ENCODE measurements around the gene CTCFL. TPM values are rescaled to one million over a fixed set of nuclear protein-coding genes. Genes with fewer than 3 reads are reported as not detected.

Gene CTCFL
- total and polyA plus RNA-seq, 10 donors: 0.23 to 0.45 (median 0.26) TPM; not detected in 7

GRCh38 chr20:57523782-57524181 lies 1.2 kb downstream of the CTCFL start:
- H3K36me3 ChIP-seq: no peaks in the 10 kb centered on the region
- no peaks in the 10 kb centered on the region for H3K27me3 ChIP-seq (replicated peaks in 1 of 7)
- H3K4me3 ChIP-seq: no peak overlapping the region
- no peaks in the 10 kb centered on the region for H3K9me3 ChIP-seq
- no peak overlapping the region for H3K27ac ChIP-seq
- 89 to 94% (median 91%) methylated on average over 11 of the region's 11 CpGs for WGBS, 5 donors
- H3K4me1 ChIP-seq: no peaks in the 10 kb centered on the region
- intact Hi-C loops (cut with DNase I; ENCODE audit: low total_unique reads): no loop called here
- no peak for TF ChIP-seq POLR2A (IDR thresholded peaks at IDR 0.05)
- TF ChIP-seq POLR2AphosphoS5 (IDR thresholded peaks at IDR 0.05): no peak
- TF ChIP-seq, protein P1, sequence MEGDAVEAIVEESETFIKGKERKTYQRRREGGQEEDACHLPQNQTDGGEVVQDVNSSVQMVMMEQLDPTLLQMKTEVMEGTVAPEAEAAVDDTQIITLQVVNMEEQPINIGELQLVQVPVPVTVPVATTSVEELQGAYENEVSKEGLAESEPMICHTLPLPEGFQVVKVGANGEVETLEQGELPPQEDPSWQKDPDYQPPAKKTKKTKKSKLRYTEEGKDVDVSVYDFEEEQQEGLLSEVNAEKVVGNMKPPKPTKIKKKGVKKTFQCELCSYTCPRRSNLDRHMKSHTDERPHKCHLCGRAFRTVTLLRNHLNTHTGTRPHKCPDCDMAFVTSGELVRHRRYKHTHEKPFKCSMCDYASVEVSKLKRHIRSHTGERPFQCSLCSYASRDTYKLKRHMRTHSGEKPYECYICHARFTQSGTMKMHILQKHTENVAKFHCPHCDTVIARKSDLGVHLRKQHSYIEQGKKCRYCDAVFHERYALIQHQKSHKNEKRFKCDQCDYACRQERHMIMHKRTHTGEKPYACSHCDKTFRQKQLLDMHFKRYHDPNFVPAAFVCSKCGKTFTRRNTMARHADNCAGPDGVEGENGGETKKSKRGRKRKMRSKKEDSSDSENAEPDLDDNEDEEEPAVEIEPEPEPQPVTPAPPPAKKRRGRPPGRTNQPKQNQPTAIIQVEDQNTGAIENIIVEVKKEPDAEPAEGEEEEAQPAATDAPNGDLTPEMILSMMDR (IDR thresholded peaks at IDR 0.05 in 8 of 11, conservative IDR thresholded peaks at IDR 0.05 in 3 of 11): no peak
- no peak for DNase-seq

DNA sequence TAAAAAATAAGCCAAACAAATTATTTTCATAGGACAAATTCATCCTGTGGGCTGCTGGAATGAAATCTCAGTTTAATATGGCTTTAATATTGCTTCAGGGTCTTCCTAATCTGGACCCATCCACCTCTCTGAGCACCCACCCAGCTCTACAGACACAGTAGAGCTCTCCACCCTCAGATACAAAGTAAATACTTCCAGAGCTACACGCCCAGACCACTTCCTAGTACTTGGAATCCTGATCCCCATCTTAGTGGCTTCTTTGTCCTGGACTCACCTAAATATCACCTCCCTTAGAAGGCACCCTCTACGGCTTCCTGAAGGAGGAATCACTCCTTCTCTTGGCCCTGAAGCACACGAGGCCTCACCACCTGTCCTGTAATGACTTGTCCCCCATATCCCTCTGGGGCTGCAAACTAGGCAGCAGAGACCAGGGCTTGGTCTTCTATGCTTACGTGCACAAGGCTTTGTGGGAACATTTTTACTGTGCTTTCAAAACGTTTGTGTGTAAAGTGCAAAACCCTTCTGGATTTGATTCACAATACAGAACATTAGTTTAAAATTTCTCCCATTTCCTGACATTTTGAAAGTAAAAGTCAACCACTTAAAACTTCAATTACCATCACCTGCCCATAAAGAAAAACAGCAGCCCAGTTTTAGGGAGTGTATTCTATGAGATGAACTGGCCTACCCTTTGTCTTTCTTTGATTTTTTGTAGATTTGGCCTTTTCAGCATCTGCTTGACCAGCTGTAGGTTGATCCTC lies 2.4 kb downstream of the CTCFL start:
- Histone ChIP-seq H3K4me3 (no peak overlapping the region), H3K9me3 (no peaks in the 10 kb centered on the region), H3K36me3 (no peaks in the 10 kb centered on the region), H3K27me3 (replicated peaks in 1 of 7) (no peaks in the 10 kb centered on the region), H3K4me1 (no peaks in the 10 kb centered on the region), H3K27ac (no peak overlapping the region)
- intact Hi-C loops (cut with DNase I; ENCODE audit: low total_unique reads): no loop called here
- WGBS, 5 donors: 54 to 68% (median 58%) methylated on average over 5 of the region's 5 CpGs
- DNase-seq: no peak
- no peak for TF ChIP-seq POLR2AphosphoS5 (IDR thresholded peaks at IDR 0.05)
- no peak for TF ChIP-seq POLR2A (IDR thresholded peaks at IDR 0.05)
- TF ChIP-seq, protein P1 (IDR thresholded peaks at IDR 0.05 in 8 of 11, conservative IDR thresholded peaks at IDR 0.05 in 3 of 11): no peak

DNA sequence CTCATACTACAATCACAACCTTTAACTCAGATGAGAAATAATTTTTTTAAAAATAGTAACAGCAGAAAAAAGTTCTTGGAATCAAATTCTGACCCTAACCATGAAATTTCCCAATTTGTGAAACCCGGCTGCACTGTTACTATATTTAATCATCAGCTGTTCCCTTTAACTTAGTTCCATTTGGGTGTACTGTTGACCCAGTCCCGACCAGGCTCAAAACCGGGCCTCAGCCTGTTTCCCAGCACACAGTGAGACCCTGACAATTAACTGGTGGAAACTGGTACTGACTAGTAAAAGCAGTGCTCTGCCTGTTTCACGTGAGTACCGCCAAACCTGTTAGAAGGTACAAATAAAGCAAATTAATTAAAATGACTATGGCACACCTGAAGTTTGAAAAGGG lies 7.0 kb downstream of the CTCFL start:
- WGBS, 5 donors: 86 to 92% (median 89%) methylated on average over 5 of the region's 5 CpGs
- no peak for DNase-seq
- no peaks in the 10 kb centered on the region for H3K36me3 ChIP-seq
- peaks cover 0 to 8% (median 3%) of the 10 kb centered on the region in 6 donors for H3K4me1 ChIP-seq
- H3K27me3 ChIP-seq (replicated peaks in 1 of 7): no peaks in the 10 kb centered on the region
- intact Hi-C loops (cut with DNase I; ENCODE audit: low total_unique reads): no loop called here
- TF ChIP-seq, protein P1 (IDR thresholded peaks at IDR 0.05 in 8 of 11, conservative IDR thresholded peaks at IDR 0.05 in 3 of 11): no peak
- H3K4me3 ChIP-seq: no peak overlapping the region
- H3K27ac ChIP-seq: no peak overlapping the region
- no peaks in the 10 kb centered on the region for H3K9me3 ChIP-seq

DNA sequence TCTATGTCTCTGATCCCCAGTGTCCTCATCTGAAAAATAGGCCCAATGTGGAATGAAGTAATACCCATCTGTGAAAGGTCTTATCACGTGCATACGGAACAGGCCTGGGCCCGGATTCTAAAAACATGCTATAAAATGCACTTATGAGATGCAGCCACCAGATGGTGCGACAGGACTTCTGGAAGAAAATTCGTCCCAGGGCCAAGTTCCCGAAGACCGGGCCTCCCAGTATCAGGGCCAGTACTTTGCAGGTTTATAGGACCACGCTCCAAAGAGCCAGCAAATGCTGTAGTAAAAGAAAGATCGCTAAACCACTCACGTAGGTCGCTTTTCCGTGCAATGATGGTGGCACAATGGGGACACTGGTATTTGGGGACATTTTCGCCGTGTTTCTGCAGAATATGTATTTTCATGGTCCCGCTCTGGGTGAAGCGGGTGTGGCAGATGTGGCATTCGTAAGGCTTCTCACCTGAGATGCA lies 10.6 kb downstream of the CTCFL start:
- H3K4me3 ChIP-seq: no peak overlapping the region
- no peak for DNase-seq
- WGBS, 5 donors: 46 to 56% (median 46%) methylated on average over 17 of the region's 17 CpGs
- no peak overlapping the region for H3K27ac ChIP-seq
- H3K9me3 ChIP-seq: no peaks in the 10 kb centered on the region
- H3K36me3 ChIP-seq: no peaks in the 10 kb centered on the region
- intact Hi-C loops (cut with DNase I; ENCODE audit: low total_unique reads): loop anchor here (2.0 to 5.0 kb wide), 2 partner anchors 78 to 693 kb away; no protein-coding TSS in a partner anchor
- H3K27me3 ChIP-seq (replicated peaks in 1 of 7): peaks cover 0 to 7% (median 0%) of the 10 kb centered on the region in 7 donors
- H3K4me1 ChIP-seq: peaks cover 0 to 8% (median 3%) of the 10 kb centered on the region in 6 donors
- no peak for TF ChIP-seq POLR2AphosphoS5 (IDR thresholded peaks at IDR 0.05)
- TF ChIP-seq, protein P1 (IDR thresholded peaks at IDR 0.05 in 8 of 11, conservative IDR thresholded peaks at IDR 0.05 in 3 of 11): peak; percentile 34 to 76 (median 66)
- no peak for TF ChIP-seq POLR2A (IDR thresholded peaks at IDR 0.05)

All from spleen (tissue), 11 donors.